ENCODE measurements around the gene CEACAM3.

Gene CEACAM3

DNA sequence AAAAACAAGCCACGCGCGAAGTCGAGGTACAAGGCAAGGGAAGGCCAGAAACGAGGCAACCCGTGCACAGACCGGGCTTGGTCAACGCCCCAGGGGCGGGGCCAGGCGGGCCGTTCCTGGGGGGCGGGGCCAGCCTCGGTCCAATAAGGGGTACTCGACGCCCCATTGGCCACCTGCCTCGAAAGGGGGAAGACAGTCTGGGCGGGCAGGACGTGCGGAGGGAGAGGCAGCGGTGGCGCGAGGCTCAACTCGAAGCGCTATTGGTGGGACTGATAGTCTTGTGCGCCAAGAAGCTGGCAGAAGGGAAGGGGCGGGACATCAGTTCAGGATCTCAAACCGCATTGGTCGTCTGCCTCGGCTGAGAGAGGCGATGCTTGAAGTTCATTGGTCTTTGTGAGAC is 48.2 kb downstream of the CEACAM3 start, which contains the start of gene LYPD4:
TSS of gene LYPD4 (minus strand) at position 83 of the 400 bp plus-strand sequence. CDS start 5,398 bp downstream, outside the sequence.
- no peak for DNase-seq (ENCODE audit: low read depth)

DNA sequence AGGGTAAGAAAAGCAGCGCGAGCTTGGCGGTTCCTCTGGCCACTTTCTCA is 48.4 kb downstream of the CEACAM3 start, which contains the start of gene DMRTC2:
TSS of gene DMRTC2 (plus strand) at position 42 of the 50 bp plus-strand sequence. CDS start 2,387 bp downstream, outside the sequence.
- no peak for DNase-seq (ENCODE audit: low read depth)

DNA sequence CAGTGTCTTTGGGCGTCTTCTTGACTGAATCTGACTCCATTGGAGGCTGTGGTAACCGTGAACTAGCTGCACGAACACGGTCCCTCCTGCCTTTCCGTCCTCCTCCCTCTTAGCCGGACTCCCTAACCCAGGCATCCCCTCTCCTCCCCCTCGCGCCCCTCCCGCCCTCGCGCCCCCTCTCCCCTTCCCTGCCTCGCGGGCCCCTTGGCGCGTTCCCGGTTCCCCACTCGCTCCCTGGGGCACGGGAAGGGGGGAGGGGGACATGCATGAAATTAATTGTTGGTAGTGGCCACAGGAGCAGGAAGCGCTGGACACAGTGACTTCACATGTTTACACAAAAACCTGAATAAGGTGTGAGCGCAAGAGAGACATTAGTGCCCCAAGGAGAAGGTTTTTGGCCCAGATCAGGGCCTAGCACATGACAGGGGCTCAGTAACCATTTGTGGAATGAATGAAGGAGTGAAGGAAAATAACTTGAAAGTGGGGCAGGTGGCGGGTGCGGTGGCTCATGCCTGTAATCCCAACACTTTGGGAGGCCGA is 48.7 kb downstream of the CEACAM3 start:
- DNase-seq (ENCODE audit: low read depth) = no peak

DNA sequence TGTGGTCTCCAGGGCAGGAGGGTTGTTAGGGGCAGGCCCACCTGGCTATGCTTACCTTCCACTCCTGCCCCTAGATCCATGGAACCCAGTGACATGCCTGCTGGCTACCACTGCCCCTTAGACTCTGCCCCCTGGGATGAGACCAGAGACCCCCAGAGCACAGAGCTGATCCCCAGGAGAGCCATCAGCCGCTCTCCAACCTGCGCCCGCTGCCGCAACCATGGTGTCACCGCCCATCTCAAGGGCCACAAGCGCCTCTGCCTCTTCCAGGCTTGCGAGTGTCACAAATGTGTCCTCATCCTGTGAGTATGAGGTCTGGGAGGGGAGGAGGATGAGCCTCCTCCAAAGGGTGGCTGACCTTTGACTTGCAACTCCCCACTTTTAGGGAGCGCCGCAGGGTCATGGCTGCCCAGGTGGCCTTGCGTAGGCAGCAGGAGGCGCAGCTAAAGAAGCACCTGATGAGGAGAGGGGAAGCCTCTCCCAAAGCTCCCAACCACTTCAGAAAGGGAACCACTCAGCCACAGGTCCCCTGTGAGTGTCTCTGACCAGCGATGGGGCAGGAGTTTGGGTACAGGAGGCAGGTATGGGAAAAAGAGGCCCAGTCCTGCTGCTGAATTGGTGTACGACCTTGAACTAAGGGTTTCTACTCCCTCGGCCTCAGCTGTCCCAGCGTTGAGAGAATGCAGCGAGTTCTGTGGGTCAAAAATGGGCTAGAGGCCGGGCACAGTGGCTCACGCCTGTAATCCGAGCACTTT is 51.1 kb downstream of the CEACAM3 start:
- DNase-seq (ENCODE audit: low read depth) = no peak

DNA sequence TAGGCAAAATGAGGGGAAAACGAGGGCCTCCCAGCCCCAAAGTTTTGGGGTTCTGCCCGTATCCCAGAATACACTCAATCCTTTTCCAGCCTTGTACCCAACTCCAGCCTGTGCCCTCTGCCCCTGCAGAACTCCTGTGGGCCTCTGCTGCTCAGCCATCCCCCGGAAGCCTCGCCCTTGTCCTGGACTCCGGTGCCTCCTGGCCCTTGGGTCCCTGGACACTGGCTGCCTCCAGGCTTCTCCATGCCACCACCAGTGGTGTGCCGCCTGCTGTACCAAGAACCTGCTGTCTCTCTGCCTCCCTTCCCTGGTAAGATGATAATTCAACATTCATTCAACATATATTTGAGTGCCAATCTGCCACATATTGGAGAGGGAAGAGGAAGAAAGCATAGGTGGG is 52.3 kb downstream of the CEACAM3 start:
- DNase-seq (ENCODE audit: low read depth) = no peak

DNA sequence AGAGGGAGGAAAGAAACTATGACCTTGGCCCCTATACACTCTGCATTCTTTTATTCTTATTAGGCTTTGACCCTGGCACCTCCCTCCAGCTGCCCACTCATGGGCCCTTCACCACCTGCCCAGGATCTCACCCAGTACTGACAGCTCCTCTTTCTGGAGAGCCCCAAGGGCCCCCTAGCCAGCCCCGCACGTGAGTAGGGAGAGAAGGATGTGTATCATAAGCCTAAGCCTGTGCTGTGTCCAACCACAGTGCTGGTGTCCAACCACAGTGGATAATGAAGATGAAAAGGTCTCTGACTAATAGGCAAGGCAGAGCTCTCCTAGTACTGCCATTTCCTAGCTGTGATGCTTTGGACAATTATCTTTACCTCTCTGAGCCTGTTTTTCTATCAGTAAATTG is 52.7 kb downstream of the CEACAM3 start:
- DNase-seq (ENCODE audit: low read depth) = no peak

DNA sequence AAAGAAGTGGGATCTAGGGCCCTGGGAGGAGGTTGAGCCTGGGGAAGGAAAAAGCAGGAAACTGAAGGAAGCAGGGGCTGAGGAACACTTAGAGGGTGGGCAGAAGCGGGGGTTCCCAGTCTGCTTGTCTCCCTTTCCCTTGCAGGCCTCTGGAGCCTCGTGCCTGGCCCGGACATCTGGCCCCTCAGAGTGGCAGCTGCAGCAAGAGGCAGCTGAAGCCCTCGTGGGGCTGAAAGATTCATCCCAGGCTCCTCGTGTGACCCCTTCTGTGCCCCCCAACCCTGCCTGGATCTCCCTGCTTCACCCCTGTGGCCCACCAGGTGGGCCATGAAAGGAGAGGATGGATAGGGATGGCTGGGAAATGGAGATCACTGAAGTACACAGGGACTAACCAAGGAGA is 54.0 kb downstream of the CEACAM3 start:
- DNase-seq (ENCODE audit: low read depth) = no peak

DNA sequence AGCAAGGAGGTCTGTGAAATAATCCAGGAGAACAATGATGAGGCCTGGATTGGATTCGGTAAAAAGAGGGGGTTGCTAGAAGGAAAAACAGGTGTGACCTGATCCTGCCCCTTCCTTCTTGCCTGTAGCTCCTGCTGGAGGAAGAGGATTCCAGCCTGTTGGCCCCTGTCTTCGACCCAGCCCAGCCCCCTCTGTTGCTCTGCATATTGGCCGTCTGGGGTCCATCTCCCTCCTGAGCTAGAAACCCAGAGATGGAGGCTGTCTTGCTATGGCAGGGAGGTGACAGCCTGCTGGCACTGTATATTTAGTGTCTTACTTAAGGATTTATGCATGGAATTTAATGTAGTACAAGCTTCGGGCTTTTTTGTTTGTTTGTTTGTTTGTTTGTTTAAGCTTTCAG is 55.1 kb downstream of the CEACAM3 start:
- DNase-seq (ENCODE audit: low read depth) = no peak

DNA sequence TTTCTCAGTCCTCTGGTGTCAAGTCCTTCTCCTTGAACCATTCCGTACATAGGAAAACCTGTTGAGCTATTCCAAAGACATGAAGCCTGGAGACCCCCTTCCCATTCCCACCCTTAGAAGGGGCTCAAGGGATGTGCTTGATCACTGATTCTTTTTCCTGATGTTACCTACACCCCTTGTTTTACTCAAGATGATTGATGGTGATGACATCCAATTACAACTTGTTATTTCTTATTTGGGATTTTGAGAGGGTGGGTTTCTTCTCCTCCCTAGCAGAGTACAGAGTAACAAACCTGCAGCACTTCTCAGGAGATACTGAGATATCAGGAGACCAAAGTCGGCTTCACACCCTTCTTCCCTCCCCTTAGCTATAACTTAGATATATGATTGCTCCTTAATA is 57.0 kb downstream of the CEACAM3 start:
- DNase-seq (ENCODE audit: low read depth) = no peak

DNA sequence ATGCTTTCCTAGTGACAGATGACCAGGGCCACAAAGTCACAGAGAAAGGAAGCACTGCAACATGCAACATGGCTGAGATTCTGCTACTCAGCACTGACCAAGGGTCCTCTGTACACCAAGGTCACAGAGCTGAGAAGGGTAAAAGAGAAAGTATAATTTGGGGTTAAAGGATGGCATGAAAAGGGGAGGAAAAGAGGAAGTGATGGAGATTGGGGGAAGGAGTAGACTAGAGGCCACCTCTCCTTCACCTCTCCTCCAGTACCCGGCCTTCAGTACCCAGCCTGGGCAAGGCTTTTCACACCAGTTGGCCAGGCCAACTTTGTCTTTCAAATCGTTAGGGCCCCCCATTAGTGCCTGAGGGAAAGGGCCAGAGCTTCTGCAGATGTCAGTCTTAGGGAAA is 57.4 kb downstream of the CEACAM3 start:
- DNase-seq (ENCODE audit: low read depth) = no peak

DNA sequence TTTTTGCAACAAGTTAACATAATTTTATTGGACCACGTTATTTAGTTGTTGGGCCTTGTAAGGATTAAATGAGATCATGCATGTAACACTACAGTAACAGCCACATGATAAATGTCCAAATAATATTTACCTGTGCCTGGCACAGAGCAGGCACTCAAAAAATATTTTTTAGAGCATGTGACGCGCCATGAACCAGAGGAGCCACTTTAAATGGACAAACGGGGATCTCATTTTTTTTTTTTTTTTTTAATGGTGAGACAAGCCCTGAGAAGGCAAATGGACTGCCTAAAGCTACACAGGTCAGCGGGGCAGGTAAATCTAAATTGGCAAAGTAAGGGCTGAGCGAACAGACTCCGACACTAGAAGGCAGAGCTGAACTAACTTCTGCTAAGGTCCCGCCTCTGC is 62.8 kb downstream of the CEACAM3 start:
- DNase-seq (ENCODE audit: low read depth) = no peak

DNA sequence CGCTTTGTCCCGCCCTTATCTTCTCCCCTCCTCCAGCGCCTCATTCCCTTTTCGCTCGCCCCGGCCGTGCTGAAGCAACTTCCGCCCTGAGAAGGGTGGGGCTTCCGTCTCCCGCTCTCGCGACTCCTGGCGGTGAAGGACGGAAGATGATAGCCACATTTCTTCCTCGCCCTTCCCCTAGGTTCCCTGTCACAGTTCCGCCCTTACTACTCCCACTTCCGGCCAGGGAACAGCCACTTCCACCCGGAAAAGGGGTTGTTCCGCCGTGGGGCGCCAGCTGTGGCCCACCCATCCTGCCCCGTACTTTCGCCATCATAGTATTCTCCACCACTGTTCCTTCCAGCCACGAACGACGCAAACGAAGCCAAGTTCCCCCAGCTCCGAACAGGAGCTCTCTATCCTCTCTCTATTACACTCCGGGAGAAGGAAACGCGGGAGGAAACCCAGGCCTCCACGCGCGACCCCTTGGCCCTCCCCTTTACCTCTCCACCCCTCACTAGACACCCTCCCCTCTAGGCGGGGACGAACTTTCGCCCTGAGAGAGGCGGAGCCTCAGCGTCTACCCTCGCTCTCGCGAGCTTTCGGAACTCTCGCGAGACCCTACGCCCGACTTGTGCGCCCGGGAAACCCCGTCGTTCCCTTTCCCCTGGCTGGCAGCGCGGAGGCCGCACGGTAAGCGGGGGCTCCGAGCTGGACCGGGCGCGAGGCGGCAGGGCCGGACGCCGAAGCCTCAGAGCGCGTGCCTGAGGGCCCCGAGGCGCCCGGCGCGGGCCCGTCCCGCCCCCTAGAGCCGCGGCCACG is 63.4 kb downstream of the CEACAM3 start, which contains the start of gene RPS19:
TSS of gene RPS19 (plus strand) at position 638 of the 801 bp plus-strand sequence. CDS start 520 bp downstream, outside the sequence.
- DNase-seq (ENCODE audit: low read depth) = peak; percentile 98

DNA sequence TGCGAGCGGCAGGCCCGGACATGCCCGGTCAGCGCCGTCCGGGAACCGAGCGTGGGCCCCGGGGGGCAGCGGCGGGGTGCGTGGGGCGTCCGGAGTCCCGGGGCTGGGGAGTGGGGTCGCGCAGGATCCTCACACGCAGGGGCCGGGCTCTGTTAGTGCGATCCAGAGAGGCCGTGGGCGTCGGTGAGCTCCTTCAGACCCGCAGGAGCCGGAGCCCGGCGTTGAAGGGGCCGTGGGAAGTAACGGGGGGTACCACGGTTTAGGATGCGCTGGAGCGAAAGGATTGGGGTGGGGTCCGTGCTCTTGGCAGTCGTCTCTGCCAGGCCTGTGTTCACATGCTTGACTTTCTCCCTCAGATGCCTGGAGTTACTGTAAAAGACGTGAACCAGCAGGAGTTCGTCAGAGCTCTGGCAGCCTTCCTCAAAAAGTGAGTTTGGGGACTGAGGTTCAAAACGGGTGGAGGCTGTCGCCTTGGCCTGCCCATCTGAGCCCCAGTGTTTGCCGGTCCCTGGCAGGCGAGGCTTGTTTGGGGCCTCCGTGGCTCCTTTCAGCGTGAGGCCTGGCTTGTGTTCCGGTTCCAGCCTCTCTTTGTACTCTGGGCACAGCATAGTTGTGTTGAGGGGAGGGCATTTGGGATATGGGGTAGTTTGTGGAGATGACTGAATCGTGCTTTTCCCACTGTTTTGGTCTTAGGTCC is 64.2 kb downstream of the CEACAM3 start:
- DNase-seq (ENCODE audit: low read depth) = no peak
